GM19328 (cell line): ENCODE results near the gene PCDH9.
"Not testable (repeated sequence)": the region's sequence is repeated elsewhere in the genome, so short reads cannot be mapped to it uniquely, and the experiment has no call there.

Source experiments
- ATAC-seq: cut with Tn5 transposase; IDR thresholded peaks from one replicate; pipeline ENCODE4 v1.9.1; 2021; ENCODE audit warnings: mild to moderate bottlenecking, moderate library complexity; ENCODE audit not compliant: unreplicated experiment

PCDH9 gene

GRCh38 chr13:66328476-66328875 is 901.7 kb downstream of the PCDH9 start:
- ATAC-seq = no peak

GRCh38 chr13:66323745-66324347 is 906.3 kb downstream of the PCDH9 start:
- no peak for ATAC-seq

GRCh38 chr13:66322936-66323335 is 907.2 kb downstream of the PCDH9 start:
- no peak for ATAC-seq

GRCh38 chr13:66322193-66322740 is 907.9 kb downstream of the PCDH9 start:
- ATAC-seq = no peak

- ATAC-seq = no peak
These were observed 915.2 kb downstream of the PCDH9 start for GRCh38 chr13:66314911-66315310.

GRCh38 chr13:66313413-66313812 is 916.7 kb downstream of the PCDH9 start:
- ATAC-seq = no peak

GRCh38 chr13:66312312-66313087 is 917.6 kb downstream of the PCDH9 start:
- no peak for ATAC-seq

GRCh38 chr13:66305961-66306617 is 924.0 kb downstream of the PCDH9 start:
- no peak for ATAC-seq

GRCh38 chr13:66301482-66301881 is 928.7 kb downstream of the PCDH9 start:
- no peak for ATAC-seq

GRCh38 chr13:66301006-66301405 is 929.1 kb downstream of the PCDH9 start:
- no peak for ATAC-seq

GRCh38 chr13:66296875-66297274 is 933.3 kb downstream of the PCDH9 start:
- ATAC-seq = no peak

GRCh38 chr13:66296328-66296727 is 933.8 kb downstream of the PCDH9 start:
- ATAC-seq = no peak

- not testable (repeated sequence) for ATAC-seq
These were observed 943.3 kb downstream of the PCDH9 start for GRCh38 chr13:66286806-66287205.

- ATAC-seq = no peak
These were observed 954.7 kb downstream of the PCDH9 start for GRCh38 chr13:66275416-66275815.

GRCh38 chr13:66273011-66273410 is 957.1 kb downstream of the PCDH9 start:
- ATAC-seq = no peak

- no peak for ATAC-seq
These were observed 963.4 kb downstream of the PCDH9 start for GRCh38 chr13:66266761-66267160.

- no peak for ATAC-seq
These were observed 963.8 kb downstream of the PCDH9 start for GRCh38 chr13:66266348-66266747.

GRCh38 chr13:66265371-66265770 is 964.8 kb downstream of the PCDH9 start:
- no peak for ATAC-seq

- no peak for ATAC-seq
These were observed 965.2 kb downstream of the PCDH9 start for GRCh38 chr13:66264971-66265370.

- ATAC-seq = no peak
These were observed 967.8 kb downstream of the PCDH9 start for GRCh38 chr13:66262330-66262729.

- ATAC-seq = not testable (repeated sequence)
These were observed 970.7 kb downstream of the PCDH9 start for GRCh38 chr13:66259426-66259825.
